Measurements from ENCODE around the gene SLC38A4.
"Not testable (repeated sequence)": the region's sequence is repeated elsewhere in the genome, so short reads cannot be mapped to it uniquely, and the experiment has no call there.

SLC38A4 gene

DNA sequence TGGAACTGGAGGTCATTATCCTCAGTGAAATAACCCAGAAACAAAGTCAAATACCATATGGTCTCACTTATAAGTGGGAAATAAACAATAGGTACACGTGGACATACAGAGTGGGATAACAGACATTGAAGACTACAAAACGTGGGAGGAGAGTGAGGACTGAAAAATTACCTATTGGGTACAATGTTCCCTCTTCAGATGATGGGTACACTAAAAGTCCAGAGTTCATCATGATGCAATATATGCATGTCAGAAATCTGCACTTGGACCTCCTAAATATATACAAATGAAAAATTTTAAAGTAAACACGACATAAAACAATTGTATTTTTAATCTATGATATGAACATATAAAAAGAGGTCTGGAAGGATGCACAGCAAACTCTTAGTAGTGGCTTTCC is 71.2 kb downstream of the SLC38A4 start:
- TF ChIP-seq ZFX (IDR thresholded peaks at IDR 0.05): no peak
- TF ChIP-seq, protein P1, sequence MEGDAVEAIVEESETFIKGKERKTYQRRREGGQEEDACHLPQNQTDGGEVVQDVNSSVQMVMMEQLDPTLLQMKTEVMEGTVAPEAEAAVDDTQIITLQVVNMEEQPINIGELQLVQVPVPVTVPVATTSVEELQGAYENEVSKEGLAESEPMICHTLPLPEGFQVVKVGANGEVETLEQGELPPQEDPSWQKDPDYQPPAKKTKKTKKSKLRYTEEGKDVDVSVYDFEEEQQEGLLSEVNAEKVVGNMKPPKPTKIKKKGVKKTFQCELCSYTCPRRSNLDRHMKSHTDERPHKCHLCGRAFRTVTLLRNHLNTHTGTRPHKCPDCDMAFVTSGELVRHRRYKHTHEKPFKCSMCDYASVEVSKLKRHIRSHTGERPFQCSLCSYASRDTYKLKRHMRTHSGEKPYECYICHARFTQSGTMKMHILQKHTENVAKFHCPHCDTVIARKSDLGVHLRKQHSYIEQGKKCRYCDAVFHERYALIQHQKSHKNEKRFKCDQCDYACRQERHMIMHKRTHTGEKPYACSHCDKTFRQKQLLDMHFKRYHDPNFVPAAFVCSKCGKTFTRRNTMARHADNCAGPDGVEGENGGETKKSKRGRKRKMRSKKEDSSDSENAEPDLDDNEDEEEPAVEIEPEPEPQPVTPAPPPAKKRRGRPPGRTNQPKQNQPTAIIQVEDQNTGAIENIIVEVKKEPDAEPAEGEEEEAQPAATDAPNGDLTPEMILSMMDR (conservative IDR thresholded peaks at IDR 0.05): no peak
- H3K27ac ChIP-seq: no peak overlapping the region

GRCh38 chr12:46752396-46752795 is 73.4 kb downstream of the SLC38A4 start:
- TF ChIP-seq, protein P1 (conservative IDR thresholded peaks at IDR 0.05): no peak
- TF ChIP-seq ZFX (IDR thresholded peaks at IDR 0.05): no peak
- no peak overlapping the region for H3K27ac ChIP-seq

GRCh38 chr12:46751173-46751572 is 74.6 kb downstream of the SLC38A4 start:
- no peak for TF ChIP-seq ZFX (IDR thresholded peaks at IDR 0.05)
- TF ChIP-seq, protein P1 (conservative IDR thresholded peaks at IDR 0.05): no peak
- H3K27ac ChIP-seq: no peak overlapping the region

DNA sequence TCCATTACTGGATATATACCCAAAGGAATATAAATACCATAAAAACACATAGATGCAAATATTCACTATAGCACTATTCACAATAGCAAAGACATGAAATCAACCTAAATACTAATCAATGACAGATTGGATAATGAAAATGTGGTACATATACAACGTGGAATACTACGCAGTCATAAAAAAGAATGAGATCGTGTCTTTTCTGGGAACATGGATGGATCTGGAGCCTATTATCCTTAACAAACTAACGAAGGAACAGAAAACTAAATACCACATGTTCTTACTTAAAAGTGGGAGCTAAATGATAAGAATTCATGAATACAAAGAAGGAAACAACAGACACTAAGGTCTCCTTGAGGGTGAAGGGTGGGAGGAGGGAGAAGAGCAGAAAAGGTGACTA is 76.5 kb downstream of the SLC38A4 start:
- H3K27ac ChIP-seq: no peak overlapping the region
- TF ChIP-seq, protein P1 (conservative IDR thresholded peaks at IDR 0.05): no peak
- TF ChIP-seq ZFX (IDR thresholded peaks at IDR 0.05): no peak

- H3K27ac ChIP-seq: no peak overlapping the region
- TF ChIP-seq ZFX (IDR thresholded peaks at IDR 0.05): no peak
- TF ChIP-seq, protein P1 (conservative IDR thresholded peaks at IDR 0.05): no peak
These were observed 81.5 kb downstream of the SLC38A4 start for GRCh38 chr12:46744283-46744682.

GRCh38 chr12:46743456-46743855 is 82.3 kb downstream of the SLC38A4 start:
- H3K27ac ChIP-seq: no peak overlapping the region
- no peak for TF ChIP-seq ZFX (IDR thresholded peaks at IDR 0.05)
- TF ChIP-seq, protein P1 (conservative IDR thresholded peaks at IDR 0.05): no peak

- H3K27ac ChIP-seq: not testable (repeated sequence)
These were observed 83.5 kb downstream of the SLC38A4 start for GRCh38 chr12:46742271-46742670.

DNA sequence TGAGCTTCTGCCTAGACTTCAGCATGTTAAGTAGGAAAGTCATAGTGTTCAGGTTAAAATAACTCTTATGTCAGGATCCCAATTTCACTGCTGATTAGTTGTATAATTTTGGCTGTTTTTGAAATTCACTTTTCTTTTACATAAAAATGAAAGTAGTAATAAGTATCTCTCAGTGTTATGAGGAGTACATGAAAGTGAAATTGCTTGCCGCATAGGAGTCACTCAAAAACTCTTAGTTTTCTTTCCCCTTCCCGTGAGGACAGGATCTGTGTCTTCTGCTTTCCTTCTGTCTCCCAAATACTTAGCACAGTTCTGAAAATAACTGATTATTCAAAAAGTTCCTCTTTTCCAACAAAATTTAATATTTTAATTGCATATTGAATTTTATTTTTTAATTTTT is 100.5 kb downstream of the SLC38A4 start:
- H3K27ac ChIP-seq: no peak overlapping the region
- no peak for TF ChIP-seq ZFX (IDR thresholded peaks at IDR 0.05)
- TF ChIP-seq, protein P1 (conservative IDR thresholded peaks at IDR 0.05): no peak
